NCI-H1417 (cell line): ENCODE measurements around the gene SDHAF2.
A peak's percentile ranks its signal among the peaks of the same experiment; 100 is the strongest.
"Not testable (repeated sequence)": the region's sequence is repeated elsewhere in the genome, so short reads cannot be mapped to it uniquely, and the experiment has no call there.

Source experiments
- DNase-seq, 3 experiments: peaks; one replicate each; lab custom pipeline; 2025; lab: John Stamatoyannopoulos, UW

The SDHAF2 gene

GRCh38 chr11:61425367-61426131, 4.4 kb upstream of the SDHAF2 start:
- DNase-seq = no peak

GRCh38 chr11:61429346-61429690, 606 bp upstream of the SDHAF2 start:
- peak; percentile 21 to 92 (median 90) for DNase-seq

- not testable (repeated sequence) for DNase-seq
Observed at GRCh38 chr11:61430839-61431238, 915 bp downstream of the SDHAF2 start.

- DNase-seq = no peak
Observed at GRCh38 chr11:61437496-61437895, 7.6 kb downstream of the SDHAF2 start.

DNA sequence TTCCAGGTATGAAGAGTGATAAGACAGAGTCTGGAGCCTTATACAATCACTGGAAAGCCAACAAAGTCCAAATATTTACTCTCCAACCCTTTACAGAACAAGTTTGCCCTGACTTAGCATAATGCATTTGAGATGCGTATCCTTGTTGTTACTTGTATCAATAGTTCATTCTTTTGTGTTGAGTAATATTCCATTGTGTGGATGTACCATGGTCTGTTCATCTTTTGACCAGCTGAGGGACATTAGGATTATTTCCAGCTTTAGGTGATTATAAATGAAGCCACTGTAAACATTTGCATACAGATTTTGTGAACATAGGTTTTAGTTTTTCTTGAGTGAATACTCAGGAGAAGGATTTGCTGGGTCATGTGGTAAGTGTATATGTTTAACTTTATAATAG, 9.7 kb downstream of the SDHAF2 start:
- no peak for DNase-seq

DNA sequence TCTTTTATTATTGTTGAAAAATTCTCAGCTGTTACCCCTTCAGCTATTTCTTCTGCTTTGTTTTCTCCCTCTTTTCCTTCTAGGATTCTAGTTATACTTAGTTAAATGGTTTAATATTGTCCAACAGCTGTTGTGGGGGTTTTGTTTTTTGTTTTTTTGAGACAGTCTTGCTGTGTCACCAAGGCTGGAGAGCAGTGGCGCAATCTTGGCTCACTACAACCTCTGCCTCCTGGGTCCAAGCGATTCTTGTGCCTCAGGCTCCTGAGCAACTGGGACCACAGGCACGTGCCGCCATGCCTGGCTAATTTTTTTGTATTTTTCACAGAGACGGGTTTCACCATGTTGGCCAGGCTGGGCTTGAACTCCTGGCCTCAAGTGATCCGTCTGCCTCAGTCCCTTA, 12.7 kb downstream of the SDHAF2 start:
- no peak for DNase-seq

- peak in 1 of 3 experiments; percentile 47 for DNase-seq
Observed at GRCh38 chr11:61445516-61445915, 15.6 kb downstream of the SDHAF2 start.

DNA sequence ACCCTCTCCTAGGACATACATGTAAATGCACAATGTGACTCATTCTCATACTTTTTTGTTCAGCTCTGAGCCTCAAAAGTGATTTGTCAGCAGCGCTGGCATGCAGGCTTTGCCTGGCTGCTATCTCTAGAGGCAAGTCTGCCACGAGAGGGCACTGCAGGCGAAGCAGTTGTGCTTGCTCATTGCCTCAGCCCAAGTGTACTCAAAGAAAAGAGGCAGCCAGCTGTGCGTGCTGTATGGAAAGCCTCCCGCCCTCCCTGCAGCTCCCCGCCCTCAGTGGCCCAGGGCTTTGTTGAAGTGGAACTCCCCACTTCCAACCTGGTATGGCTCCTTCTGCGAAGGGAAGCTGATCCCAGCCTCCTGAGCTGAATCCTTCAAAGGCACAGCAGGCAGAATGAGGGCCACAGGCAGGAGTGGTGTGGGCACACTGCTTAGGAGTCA, 16.3 kb downstream of the SDHAF2 start:
- DNase-seq = peak; percentile 82 to 94 (median 93)

DNA sequence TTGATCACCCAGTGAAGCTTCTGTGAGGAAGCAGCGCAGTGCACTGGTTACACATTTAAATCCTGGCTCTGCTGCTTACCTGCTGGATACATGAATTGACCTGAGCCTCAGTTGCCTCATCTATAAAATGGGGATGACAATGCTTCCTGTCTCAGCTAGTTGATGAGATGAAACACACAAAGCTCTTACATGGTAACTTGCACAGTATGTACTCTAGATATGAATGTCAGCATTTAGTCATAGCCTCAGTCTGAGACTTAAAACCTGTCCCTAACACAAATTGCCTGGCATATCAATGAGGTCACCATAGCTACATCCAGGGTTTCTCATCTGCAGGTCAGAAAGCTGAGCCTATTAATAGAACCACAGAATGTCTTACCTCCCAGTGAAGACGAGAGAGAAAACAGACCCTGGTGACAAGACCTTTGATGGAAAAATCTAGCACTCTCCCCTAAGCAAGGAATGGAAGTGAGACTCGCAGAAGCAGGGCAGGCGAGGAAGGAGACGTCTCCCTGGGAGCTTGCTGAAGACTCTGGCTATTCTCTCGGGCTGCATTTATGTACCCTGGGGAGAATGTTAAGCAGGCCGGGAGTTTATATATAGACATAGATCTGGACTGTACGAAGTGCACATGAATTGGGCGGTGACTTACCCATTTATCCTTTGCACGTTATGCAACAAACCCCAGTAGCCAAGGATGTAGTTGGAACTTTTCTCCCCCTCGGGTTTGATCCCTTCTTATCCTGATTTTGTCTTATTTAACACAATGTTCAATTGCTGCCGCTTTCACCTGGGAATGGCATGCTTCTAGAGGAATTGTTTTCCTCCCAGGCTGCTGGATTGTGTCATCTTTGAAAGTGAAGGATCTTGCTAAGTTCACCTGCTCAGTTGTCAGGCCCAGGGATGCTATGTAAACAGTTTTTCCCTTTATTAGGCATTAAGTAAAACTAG, 18.0 kb downstream of the SDHAF2 start:
- no peak for DNase-seq

DNA sequence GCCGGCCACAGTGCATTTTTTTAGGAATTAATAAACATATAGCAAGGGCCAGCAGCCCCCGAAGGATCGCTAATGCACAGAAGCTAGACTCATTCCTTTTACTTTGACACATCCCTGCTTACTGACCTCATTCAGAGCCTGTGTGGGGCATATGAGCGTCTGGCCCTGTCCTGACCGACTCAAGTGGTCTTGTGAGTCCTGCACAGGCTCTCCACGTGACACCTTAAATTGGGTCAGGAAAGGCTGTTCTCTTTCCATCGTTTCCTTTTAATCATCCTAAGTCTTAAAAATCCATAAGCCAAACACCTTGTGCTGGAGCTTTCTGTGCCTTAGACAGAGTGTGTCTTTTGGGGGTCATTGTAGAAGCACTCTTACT, 18.6 kb downstream of the SDHAF2 start:
- no peak for DNase-seq

- DNase-seq = no peak
Observed at GRCh38 chr11:61452825-61453224, 22.9 kb downstream of the SDHAF2 start.

DNA sequence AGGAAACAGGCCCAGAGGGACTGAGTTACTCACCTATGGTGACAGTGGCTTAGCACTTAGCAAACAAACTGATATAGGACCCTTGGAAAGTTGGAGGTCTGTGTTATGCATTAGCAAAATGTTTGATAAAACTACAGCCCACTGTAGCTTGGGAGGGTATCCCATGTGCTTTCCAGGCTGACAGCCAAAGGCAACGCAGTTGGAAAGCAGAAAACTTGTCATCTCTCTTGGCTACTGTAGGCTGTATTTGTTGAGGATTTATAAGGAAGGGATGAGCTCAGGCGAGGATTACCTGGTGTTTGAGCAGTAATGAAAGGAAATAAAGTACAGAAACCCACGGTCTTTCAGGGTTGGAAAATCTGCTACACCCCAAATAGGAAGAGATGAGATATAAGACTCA, 23.8 kb downstream of the SDHAF2 start:
- no peak for DNase-seq

DNA sequence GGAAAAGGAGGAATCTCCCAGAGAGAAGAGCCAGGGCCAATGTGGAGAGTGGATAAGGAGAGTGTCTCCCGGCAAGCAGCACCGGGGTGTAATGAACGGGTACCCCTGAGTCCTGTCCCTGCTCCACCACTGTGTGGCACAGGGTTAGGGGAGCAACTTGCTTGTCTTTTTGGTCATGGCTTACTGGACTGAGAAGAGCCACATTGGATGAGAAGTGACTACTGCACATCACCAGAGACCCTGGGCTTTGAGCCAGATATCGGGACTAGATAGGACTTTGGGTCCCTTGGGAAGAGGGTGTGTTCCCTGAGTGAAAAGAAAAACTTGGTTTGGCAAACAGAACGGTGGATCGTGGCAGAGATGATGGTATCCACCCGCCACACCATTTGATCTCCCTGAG, 24.6 kb downstream of the SDHAF2 start:
- peak in 1 of 3 experiments; percentile 56 for DNase-seq

DNA sequence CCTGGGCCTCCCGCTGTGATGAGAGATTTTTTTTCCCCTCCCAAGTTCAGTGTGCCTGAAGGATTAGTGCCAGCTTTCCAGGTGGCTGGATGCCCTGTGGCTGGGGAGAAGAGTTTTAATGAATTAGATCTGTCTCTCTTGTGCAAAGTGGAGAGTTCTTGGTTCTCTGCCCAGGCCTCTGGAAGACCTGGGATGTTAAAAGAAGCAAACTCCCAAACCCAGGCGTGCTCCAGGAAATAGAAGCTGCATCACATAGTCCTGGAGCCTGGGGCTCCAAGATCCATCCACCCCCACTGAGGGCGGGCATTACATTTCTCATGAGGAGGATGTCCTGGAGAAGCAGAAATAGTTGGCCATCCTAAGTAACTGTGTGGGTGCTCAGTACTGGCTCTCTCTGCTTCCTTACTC, 30.6 kb downstream of the SDHAF2 start:
- no peak for DNase-seq

GRCh38 chr11:61460986-61461385, 31.1 kb downstream of the SDHAF2 start:
- DNase-seq = no peak

- not testable (repeated sequence) for DNase-seq
Observed at GRCh38 chr11:61467602-61468001, 37.7 kb downstream of the SDHAF2 start.

- no peak for DNase-seq
Observed at GRCh38 chr11:61468002-61468401, 38.1 kb downstream of the SDHAF2 start.

GRCh38 chr11:61472282-61472681, 42.4 kb downstream of the SDHAF2 start:
- no peak for DNase-seq

DNA sequence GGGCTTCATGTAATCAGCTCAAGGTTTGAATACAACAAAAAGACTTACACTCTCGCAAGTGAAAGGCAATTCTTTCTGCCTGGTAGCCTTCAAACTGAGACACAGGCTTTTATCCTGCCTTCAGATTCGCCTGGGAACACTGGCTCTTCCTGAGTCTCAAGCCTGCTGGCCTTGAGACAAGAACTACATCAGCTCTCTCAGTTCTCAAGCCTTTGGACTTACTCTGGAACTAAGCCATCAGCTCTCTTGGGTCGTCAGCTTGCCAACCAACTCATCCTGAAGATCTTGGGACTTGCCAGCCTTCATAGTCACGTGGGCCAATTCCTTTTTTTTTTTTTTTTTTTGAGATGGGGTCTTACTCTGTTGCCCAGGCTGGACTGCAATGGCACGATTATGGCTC, 42.9 kb downstream of the SDHAF2 start:
- DNase-seq = no peak

GRCh38 chr11:61473370-61474012, 43.6 kb downstream of the SDHAF2 start:
- DNase-seq = no peak

DNA sequence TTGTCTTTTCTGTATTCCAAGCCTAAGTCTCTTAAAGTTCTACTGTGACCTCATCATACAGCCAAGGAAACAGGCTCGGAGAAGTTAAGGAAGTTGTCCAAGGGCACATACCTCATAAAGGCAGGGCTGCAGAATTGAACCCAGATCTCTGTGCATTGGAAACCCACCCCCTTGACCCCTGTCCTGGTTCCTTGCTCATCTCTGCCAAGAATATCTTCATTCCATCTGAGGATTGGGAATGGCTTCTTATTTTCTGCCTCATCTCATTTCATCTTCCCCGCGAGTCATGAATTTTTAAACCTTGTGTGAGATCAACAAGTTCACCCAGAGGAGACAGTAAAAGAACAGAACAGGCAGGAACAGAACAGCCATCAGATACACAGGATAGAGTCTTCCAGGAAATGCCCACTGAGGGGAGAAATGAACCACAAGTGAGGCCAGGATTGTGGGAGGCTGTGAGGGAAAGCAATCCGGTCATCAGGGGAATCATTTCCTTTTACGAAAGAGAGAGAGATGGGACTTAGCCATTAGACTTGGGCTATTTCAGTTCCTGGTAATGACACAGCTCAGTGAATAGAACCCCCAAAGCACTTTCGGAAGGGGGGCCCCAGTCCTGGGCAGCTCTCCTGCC, 44.2 kb downstream of the SDHAF2 start:
- no peak for DNase-seq

DNA sequence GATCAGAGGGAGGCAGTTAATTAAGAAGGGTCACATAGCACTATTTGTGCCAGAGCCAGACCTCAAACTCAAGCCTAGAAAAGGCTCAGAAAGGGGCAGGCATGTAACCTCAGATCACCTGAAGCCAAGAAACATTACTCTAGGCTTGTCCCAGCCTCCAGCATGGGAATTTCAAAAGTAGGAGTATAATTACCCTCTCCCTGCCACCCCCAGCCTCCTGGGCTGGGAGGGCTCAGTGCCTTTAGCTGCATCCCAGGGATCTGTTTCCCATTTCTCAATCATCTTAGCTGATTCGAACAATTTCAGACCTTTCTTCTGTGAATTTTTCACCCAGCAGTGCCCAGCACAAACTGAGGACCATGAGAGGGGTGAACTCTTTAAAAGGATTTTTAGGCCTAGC, 45.5 kb downstream of the SDHAF2 start:
- DNase-seq = no peak
